ENCODE results near the gene GAA. TPM values are rescaled to one million over a fixed set of nuclear protein-coding genes. Genes with fewer than 3 reads are reported as not detected.

Gene GAA
- total RNA-seq, 8 experiments from 2014 or later: 16.1 to 66.3 (median 35.8) TPM

DNA sequence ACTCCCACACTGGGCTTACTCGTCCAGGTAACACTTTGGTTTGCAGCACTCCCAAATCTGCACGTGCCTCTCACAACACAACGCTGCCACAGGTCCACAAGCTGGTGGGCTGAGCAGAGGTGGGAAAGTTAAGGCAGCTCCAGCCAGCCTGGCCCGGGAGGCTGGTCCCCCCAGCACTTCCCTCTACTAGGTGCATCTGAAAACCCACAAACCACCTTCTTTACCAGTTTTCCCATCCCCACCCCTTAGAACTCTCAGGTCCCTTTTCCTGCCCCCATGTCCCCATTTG lies 1.4 kb upstream of the GAA start:
- Histone ChIP-seq H3K27ac (no peak overlapping the region), H3K4me3 (no peak overlapping the region), H3K4me1 (replicated peaks in 1 of 2) (peaks cover 37 to 42% of the 10 kb centered on the region in 2 donors)
- in situ Hi-C loops (cut with MboI; ENCODE audit: low pct_unique_long_range_greater_than_20kb in 2 of 9, low sequenced_read_pairs in 9 of 9, unreplicated experiment in 9 of 9): no loop called here
- 69 to 100% (median 84%) methylated on average over 1 to 3 of the region's 4 CpGs; no CpG with 5 or more reads in 6 of the 10 experiments for WGBS, 10 experiments
- no peak for ATAC-seq (replicated peaks in 6 of 8)

DNA sequence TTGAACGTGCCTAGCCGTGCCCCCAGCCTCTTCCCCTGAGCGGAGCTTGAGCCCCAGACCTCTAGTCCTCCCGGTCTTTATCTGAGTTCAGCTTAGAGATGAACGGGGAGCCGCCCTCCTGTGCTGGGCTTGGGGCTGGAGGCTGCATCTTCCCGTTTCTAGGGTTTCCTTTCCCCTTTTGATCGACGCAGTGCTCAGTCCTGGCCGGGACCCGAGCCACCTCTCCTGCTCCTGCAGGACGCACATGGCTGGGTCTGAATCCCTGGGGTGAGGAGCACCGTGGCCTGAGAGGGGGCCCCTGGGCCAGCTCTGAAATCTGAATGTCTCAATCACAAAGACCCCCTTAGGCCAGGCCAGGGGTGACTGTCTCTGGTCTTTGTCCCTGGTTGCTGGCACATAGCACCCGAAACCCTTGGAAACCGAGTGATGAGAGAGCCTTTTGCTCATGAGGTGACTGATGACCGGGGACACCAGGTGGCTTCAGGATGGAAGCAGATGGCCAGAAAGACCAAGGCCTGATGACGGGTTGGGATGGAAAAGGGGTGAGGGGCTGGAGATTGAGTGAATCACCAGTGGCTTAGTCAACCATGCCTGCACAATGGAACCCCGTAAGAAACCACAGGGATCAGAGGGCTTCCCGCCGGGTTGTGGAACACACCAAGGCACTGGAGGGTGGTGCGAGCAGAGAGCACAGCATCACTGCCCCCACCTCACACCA lies 724 bp downstream of the GAA start:
- in situ Hi-C loops (cut with MboI; ENCODE audit: low pct_unique_long_range_greater_than_20kb in 2 of 9, low sequenced_read_pairs in 9 of 9, unreplicated experiment in 9 of 9): no loop called here
- peak overlapping the region; percentile 66 to 87 for H3K27ac ChIP-seq
- H3K4me3 ChIP-seq: peak overlapping the region; percentile 49 to 73 (median 60)

DNA sequence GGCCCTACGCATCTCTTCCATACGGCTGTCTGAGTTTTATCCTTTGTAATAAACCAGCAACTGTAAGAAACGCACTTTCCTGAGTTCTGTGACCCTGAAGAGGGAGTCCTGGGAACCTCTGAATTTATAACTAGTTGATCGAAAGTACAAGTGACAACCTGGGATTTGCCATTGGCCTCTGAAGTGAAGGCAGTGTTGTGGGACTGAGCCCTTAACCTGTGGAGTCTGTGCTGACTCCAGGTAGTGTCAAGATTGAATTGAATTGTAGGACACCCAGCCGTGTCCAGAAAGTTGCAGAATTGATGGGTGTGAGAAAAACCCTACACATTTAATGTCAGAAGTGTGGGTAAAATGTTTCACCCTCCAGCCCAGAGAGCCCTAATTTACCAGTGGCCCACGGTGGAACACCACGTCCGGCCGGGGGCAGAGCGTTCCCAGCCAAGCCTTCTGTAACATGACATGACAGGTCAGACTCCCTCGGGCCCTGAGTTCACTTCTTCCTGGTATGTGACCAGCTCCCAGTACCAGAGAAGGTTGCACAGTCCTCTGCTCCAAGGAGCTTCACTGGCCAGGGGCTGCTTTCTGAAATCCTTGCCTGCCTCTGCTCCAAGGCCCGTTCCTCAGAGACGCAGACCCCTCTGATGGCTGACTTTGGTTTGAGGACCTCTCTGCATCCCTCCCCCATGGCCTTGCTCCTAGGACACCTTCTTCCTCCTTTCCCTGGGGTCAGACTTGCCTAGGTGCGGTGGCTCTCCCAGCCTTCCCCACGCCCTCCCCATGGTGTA lies 1.5 kb downstream of the GAA start:
- Histone ChIP-seq H3K4me1 (replicated peaks in 1 of 2) (peaks cover 33 to 36% of the 10 kb centered on the region in 2 donors), H3K27ac (peak overlapping the region; percentile 66 to 87), H3K4me3 (peak overlapping the region; percentile 49 to 73 (median 60))
- WGBS, 10 experiments: 35 to 92% (median 76%) methylated on average over 1 to 9 of the region's 15 CpGs; no CpG with 5 or more reads in 1 of the 10 experiments
- in situ Hi-C loops (cut with MboI; ENCODE audit: low pct_unique_long_range_greater_than_20kb in 2 of 9, low sequenced_read_pairs in 9 of 9, unreplicated experiment in 9 of 9): no loop called here
- ATAC-seq (replicated peaks in 6 of 8): no peak

More for the DNA sequence above, 724 bp downstream of the GAA start:
- WGBS, 10 experiments: 0 to 85% (median 10%) methylated on average over 1 to 6 of the region's 21 CpGs; no CpG with 5 or more reads in 4 of the 10 experiments
- H3K4me1 ChIP-seq (replicated peaks in 1 of 2): peaks cover 37% of the 10 kb centered on the region in 2 donors
- ATAC-seq (replicated peaks in 6 of 8): peak; percentile 5 to 40 (median 36)

DNA sequence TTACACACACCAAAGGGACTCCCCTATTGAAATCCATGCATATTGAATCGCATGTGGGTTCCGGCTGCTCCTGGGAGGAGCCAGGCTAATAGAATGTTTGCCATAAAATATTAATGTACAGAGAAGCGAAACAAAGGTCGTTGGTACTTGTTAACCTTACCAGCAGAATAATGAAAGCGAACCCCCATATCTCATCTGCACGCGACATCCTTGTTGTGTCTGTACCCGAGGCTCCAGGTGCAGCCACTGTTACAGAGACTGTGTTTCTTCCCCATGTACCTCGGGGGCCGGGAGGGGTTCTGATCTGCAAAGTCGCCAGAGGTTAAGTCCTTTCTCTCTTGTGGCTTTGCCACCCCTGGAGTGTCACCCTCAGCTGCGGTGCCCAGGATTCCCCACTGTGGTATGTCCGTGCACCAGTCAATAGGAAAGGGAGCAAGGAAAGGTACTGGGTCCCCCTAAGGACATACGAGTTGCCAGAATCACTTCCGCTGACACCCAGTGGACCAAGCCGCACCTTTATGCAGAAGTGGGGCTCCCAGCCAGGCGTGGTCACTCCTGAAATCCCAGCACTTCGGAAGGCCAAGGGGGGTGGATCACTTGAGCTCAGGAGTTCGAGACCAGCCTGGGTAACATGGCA lies 2.2 kb downstream of the GAA start:
- in situ Hi-C loops (cut with MboI; ENCODE audit: low pct_unique_long_range_greater_than_20kb in 2 of 9, low sequenced_read_pairs in 9 of 9, unreplicated experiment in 9 of 9): no loop called here
- no peak overlapping the region for H3K4me3 ChIP-seq
- 20 to 100% (median 93%) methylated on average over 1 to 11 of the region's 19 CpGs; no CpG with 5 or more reads in 3 of the 10 experiments for WGBS, 10 experiments
- H3K27ac ChIP-seq: no peak overlapping the region
- H3K4me1 ChIP-seq (replicated peaks in 1 of 2): peaks cover 33 to 36% of the 10 kb centered on the region in 2 donors
- peak in 2 of 8 experiments; percentile 2 to 3 for ATAC-seq (replicated peaks in 6 of 8)

DNA sequence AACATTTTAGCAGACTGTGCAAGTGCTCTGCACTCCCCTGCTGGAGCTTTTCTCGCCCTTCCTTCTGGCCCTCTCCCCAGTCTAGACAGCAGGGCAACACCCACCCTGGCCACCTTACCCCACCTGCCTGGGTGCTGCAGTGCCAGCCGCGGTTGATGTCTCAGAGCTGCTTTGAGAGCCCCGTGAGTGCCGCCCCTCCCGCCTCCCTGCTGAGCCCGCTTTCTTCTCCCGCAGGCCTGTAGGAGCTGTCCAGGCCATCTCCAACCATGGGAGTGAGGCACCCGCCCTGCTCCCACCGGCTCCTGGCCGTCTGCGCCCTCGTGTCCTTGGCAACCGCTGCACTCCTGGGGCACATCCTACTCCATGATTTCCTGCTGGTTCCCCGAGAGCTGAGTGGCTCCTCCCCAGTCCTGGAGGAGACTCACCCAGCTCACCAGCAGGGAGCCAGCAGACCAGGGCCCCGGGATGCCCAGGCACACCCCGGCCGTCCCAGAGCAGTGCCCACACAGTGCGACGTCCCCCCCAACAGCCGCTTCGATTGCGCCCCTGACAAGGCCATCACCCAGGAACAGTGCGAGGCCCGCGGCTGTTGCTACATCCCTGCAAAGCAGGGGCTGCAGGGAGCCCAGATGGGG lies 3.1 kb downstream of the GAA start:
- Histone ChIP-seq H3K4me1 (replicated peaks in 1 of 2) (peaks cover 33 to 36% of the 10 kb centered on the region in 2 donors), H3K27ac (no peak overlapping the region), H3K4me3 (no peak overlapping the region)
- ATAC-seq (replicated peaks in 6 of 8): peak in 4 of 8 experiments; percentile 9 to 27 (median 14)
- WGBS, 10 experiments: 40 to 85% (median 63%) methylated on average over 1 to 14 of the region's 26 CpGs; no CpG with 5 or more reads in 6 of the 10 experiments
- in situ Hi-C loops (cut with MboI; ENCODE audit: low pct_unique_long_range_greater_than_20kb in 2 of 9, low sequenced_read_pairs in 9 of 9, unreplicated experiment in 9 of 9): no loop called here

DNA sequence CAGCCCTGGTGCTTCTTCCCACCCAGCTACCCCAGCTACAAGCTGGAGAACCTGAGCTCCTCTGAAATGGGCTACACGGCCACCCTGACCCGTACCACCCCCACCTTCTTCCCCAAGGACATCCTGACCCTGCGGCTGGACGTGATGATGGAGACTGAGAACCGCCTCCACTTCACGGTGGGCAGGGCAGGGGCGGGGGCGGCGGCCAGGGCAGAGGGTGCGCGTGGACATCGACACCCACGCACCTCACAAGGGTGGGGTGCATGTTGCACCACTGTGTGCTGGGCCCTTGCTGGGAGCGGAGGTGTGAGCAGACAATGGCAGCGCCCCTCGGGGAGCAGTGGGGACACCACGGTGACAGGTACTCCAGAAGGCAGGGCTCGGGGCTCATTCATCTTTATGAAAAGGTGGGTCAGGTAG lies 3.6 kb downstream of the GAA start:
- WGBS, 10 experiments: 93 to 100% methylated on average over 2 to 3 of the region's 18 CpGs; no CpG with 5 or more reads in 8 of the 10 experiments
- in situ Hi-C loops (cut with MboI; ENCODE audit: low pct_unique_long_range_greater_than_20kb in 2 of 9, low sequenced_read_pairs in 9 of 9, unreplicated experiment in 9 of 9): no loop called here

DNA sequence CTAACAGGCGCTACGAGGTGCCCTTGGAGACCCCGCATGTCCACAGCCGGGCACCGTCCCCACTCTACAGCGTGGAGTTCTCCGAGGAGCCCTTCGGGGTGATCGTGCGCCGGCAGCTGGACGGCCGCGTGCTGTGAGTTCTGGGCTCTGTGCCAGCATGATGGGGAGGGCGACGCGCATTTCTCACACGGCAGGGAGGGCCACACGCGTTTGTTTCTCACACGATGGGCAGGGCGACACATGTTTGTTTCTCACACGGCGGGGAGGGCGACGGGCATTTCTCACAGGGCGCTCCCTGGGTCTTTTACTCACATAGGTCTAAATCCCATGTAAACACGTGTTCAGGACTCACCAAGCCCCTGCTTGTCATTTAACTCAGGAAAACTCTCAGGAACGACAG lies 4.4 kb downstream of the GAA start:
- peak in 1 of 8 experiments; percentile 27 for ATAC-seq (replicated peaks in 6 of 8)
- Histone ChIP-seq H3K27ac (no peak overlapping the region), H3K4me1 (replicated peaks in 1 of 2) (peaks cover 32 to 34% of the 10 kb centered on the region in 2 donors), H3K4me3 (no peak overlapping the region)
- in situ Hi-C loops (cut with MboI; ENCODE audit: low pct_unique_long_range_greater_than_20kb in 2 of 9, low sequenced_read_pairs in 9 of 9, unreplicated experiment in 9 of 9): no loop called here
- 0 to 60% (median 55%) methylated on average over 1 to 7 of the region's 29 CpGs; no CpG with 5 or more reads in 5 of the 10 experiments for WGBS, 10 experiments

More for the DNA sequence above, 3.6 kb downstream of the GAA start:
- Histone ChIP-seq H3K4me1 (replicated peaks in 1 of 2) (peaks cover 33 to 36% of the 10 kb centered on the region in 2 donors), H3K27ac (no peak overlapping the region), H3K4me3 (no peak overlapping the region)
- ATAC-seq (replicated peaks in 6 of 8): no peak

DNA sequence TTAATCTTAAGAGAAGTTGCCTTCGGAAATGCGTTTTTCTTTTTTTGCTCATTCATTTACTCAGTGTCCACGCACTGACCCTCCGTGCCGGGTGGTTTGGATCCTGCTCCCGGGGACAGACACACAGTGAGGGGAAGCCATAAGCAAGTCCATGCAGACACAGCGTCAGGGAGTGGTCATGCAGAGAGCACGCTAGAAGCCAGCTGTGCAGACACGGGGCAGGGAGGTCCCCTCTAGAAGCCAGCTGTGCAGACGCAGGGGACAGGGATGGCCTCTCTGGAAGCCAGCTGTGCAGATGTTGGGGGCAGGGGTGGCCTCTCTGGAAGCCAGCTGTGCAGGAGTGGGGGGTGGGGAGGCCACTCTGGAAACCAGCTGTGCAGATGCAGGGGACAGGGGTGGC lies 4.8 kb downstream of the GAA start:
- H3K27ac ChIP-seq: no peak overlapping the region
- WGBS, 10 experiments: 47 to 93% (median 74%) methylated on average over 2 to 8 of the region's 10 CpGs; no CpG with 5 or more reads in 6 of the 10 experiments
- H3K4me3 ChIP-seq: no peak overlapping the region
- peak in 2 of 8 experiments; percentile 8 to 63 for ATAC-seq (replicated peaks in 6 of 8)
- in situ Hi-C loops (cut with MboI; ENCODE audit: low pct_unique_long_range_greater_than_20kb in 2 of 9, low sequenced_read_pairs in 9 of 9, unreplicated experiment in 9 of 9): no loop called here
- peaks cover 30 to 32% of the 10 kb centered on the region in 2 donors for H3K4me1 ChIP-seq (replicated peaks in 1 of 2)

DNA sequence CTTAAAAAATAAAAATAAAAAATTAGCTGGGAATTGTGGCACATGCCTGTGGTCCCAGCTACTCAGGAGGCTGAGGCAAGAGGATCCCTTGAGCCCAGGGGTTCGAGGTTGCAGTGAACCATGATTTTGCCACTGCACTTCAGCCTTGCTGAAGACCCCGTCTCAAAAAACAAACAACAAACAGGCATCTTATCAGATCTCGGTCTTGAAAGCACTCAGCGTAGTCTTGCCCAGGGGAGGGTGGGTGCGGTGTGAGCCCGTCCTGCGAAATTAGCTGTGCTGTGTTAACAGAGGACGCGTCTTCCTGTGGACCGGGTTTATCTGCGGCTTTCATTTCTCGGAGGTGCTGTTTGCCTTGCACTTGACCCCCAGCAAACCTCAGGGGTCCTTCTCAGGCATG lies 5.4 kb downstream of the GAA start:
- in situ Hi-C loops (cut with MboI; ENCODE audit: low pct_unique_long_range_greater_than_20kb in 2 of 9, low sequenced_read_pairs in 9 of 9, unreplicated experiment in 9 of 9): no loop called here
- WGBS, 10 experiments: 50 to 100% (median 80%) methylated on average over 1 to 5 of the region's 12 CpGs; no CpG with 5 or more reads in 4 of the 10 experiments
- Histone ChIP-seq H3K4me1 (replicated peaks in 1 of 2) (peaks cover 30 to 32% of the 10 kb centered on the region in 2 donors), H3K27ac (no peak overlapping the region), H3K4me3 (no peak overlapping the region)
- ATAC-seq (replicated peaks in 6 of 8): no peak

DNA sequence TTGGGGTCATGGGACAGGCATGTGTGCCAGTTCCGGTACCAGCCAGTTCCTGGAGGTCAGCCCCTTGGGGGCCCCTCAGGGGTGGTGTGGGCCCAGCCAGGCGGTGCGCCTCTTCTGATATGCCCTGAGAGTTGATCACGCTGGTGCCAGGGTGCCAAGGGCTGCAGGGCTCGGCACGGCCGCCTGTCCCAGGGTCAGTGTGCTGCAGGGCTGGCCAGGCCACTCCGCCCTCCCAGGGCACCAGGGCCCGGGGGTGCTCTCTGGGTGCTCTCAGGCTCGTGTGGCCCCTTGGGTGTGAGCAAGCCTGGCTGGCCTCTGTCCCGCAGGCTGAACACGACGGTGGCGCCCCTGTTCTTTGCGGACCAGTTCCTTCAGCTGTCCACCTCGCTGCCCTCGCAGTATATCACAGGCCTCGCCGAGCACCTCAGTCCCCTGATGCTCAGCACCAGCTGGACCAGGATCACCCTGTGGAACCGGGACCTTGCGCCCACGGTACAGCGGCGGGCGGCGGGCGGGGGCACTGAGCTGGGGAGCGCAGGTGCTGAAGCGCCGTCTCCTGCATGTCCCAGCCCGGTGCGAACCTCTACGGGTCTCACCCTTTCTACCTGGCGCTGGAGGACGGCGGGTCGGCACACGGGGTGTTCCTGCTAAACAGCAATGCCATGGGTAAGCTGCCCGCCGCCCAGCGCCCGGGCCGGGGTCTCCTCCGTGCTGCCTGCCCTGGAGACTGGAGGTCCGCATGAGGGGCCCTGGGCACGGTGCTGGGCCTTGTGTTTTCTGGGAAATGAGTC lies 6.0 kb downstream of the GAA start:
- Histone ChIP-seq H3K4me3 (no peak overlapping the region), H3K27ac (no peak overlapping the region), H3K4me1 (replicated peaks in 1 of 2) (peaks cover 26 to 30% of the 10 kb centered on the region in 2 donors)
- 80 to 97% methylated on average over 3 to 5 of the region's 46 CpGs; no CpG with 5 or more reads in 8 of the 10 experiments for WGBS, 10 experiments
- in situ Hi-C loops (cut with MboI; ENCODE audit: low pct_unique_long_range_greater_than_20kb in 2 of 9, low sequenced_read_pairs in 9 of 9, unreplicated experiment in 9 of 9): no loop called here
- no peak for ATAC-seq (replicated peaks in 6 of 8)

DNA sequence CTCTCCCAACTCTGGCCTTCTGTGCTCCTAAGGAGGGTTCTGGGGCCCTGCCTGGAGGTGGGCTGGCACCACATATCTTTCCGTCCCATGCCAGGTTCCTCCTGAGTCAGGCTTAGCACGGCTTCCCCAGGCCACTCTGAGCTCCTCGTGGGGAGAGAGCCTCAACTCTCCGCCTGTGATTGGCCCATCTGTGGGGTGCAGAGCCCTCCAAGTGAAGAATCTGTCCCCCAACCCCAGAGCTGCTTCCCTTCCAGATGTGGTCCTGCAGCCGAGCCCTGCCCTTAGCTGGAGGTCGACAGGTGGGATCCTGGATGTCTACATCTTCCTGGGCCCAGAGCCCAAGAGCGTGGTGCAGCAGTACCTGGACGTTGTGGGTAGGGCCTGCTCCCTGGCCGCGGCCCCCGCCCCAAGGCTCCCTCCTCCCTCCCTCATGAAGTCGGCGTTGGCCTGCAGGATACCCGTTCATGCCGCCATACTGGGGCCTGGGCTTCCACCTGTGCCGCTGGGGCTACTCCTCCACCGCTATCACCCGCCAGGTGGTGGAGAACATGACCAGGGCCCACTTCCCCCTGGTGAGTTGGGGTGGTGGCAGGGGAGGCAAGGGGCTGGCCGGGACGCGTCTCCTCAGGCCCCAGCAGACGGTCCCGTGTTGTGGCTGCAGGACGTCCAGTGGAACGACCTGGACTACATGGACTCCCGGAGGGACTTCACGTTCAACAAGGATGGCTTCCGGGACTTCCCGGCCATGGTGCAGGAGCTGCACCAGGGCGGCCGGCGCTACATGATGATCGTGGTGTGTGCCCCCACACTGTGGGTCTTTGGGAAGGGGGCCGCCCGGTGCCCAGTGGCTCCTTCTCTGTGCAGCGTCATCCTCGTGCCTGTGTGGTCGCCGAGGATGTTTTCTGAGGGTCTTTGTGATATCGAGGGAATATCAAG lies 6.9 kb downstream of the GAA start:
- 0 to 100% (median 93%) methylated on average over 1 to 6 of the region's 40 CpGs; no CpG with 5 or more reads in 3 of the 10 experiments for WGBS, 10 experiments
- Histone ChIP-seq H3K27ac (no peak overlapping the region), H3K4me3 (no peak overlapping the region), H3K4me1 (replicated peaks in 1 of 2) (peaks cover 18 to 22% of the 10 kb centered on the region in 2 donors)
- ATAC-seq (replicated peaks in 6 of 8): no peak
- in situ Hi-C loops (cut with MboI; ENCODE audit: low pct_unique_long_range_greater_than_20kb in 2 of 9, low sequenced_read_pairs in 9 of 9, unreplicated experiment in 9 of 9): no loop called here

All from motor neuron (in vitro differentiated cells).